ENCODE data around the gene PCDHA13.

DNA sequence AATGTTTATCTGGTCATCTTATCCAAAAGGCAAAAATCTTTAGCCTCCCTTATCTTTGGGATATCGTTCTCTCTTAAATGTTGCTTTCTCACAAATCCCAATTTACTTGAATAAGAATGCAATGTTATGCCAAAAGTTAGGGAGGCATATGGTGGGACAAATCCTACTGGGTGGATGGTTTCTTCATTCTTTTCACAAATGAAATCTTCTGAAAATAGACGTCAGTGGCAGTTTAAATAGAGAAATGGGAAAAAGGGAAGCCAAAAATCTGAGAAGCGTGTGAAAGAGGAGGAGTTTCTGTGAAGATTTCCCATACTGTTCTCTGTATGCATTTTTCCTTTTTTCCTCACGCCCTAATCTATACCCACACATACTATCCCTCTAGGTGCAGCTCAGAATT is 41.7 kb downstream of the PCDHA13 start:
- TF ChIP-seq JUND (IDR thresholded peaks at IDR 0.05; ENCODE audit: low read depth, low read length) (no peak), POLR2A (IDR thresholded peaks at IDR 0.05; ENCODE audit: low read depth, low read length) (no peak), REST (IDR thresholded peaks at IDR 0.05; ENCODE audit: low read depth, low read length) (no peak), RBBP5 (conservative IDR thresholded peaks at IDR 0.05) (no peak)
- TF ChIP-seq, protein P1, sequence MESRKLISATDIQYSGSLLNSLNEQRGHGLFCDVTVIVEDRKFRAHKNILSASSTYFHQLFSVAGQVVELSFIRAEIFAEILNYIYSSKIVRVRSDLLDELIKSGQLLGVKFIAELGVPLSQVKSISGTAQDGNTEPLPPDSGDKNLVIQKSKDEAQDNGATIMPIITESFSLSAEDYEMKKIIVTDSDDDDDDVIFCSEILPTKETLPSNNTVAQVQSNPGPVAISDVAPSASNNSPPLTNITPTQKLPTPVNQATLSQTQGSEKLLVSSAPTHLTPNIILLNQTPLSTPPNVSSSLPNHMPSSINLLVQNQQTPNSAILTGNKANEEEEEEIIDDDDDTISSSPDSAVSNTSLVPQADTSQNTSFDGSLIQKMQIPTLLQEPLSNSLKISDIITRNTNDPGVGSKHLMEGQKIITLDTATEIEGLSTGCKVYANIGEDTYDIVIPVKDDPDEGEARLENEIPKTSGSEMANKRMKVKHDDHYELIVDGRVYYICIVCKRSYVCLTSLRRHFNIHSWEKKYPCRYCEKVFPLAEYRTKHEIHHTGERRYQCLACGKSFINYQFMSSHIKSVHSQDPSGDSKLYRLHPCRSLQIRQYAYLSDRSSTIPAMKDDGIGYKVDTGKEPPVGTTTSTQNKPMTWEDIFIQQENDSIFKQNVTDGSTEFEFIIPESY (IDR thresholded peaks at IDR 0.05): no peak
